Skin epidermis (tissue), 12 donors: ENCODE measurements around the gene FAM53A.
A peak's percentile ranks its signal among the peaks of the same experiment; 100 is the strongest.
"Not testable (repeated sequence)": the region's sequence is repeated elsewhere in the genome, so short reads cannot be mapped to it uniquely, and the experiment has no call there.

ENCODE experiments used
- H3K27ac ChIP-seq, 21 experiments: fragments of 200-600 bp; sonication (generic) in 11 of 21; one replicate each; pipeline ENCODE4 v1.5.0; 2020; ENCODE audit warnings: mild to moderate bottlenecking in 3 of 21, inconsistent platforms in 2 of 21, moderate library complexity in 2 of 21
- H3K4me3 ChIP-seq, 7 experiments: fragments of 200-600 bp; sonication (generic) in 2 of 7; one replicate each; pipeline ENCODE4 v1.5.0; 2020; ENCODE audit warnings: inconsistent platforms in 2 of 7, mild to moderate bottlenecking in 2 of 7, moderate library complexity in 1 of 7

The FAM53A gene

DNA sequence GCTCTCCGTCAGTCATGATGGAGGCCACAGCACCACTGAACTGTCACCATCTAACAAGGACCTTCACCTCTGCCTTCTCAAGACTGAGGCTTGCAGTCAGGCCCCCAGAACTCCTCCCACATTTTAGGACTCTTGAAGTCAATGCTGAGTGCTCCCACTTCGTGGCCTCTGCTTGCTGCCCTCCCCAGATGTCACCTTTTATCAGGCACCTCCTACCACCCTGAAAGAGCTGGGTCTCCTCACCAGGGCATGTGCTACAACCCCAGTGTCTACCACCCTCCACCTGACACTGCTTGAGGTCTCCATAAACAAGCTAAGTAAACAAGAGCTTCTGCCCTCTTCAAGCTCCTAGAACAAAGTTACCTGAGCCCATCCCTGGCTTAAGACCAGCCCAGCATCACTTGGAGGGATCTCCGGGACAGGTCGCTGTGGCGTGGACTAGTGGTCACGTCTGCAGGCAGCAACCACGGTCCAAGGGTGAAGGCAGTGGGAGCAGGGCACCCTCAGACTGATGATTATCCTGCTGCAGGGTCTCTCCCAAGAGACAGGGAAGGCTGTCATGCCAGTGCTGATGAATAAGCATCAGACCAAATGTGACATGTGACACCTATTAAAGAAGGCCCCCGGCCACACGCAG, 7.7 kb upstream of the FAM53A start:
- no peak overlapping the region for H3K27ac ChIP-seq

DNA sequence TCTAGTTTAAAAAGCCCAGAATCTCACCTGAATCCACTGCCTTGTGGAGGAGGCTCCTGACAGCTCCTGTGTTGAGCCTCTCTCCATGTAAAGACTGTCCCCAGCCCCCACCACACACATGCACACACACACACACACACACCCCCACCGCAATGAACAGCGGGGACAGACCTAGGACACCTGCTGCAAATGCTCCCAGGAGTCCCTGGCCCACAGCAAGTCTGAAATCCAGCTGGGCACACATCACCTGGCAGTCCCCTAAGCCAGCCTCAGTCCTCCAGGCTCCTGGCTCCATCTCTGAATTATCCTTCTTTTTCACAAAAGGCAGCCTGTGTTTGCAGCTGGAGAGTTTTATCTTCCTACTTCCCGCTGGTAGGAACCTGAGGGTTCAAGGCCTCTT, 6.6 kb upstream of the FAM53A start:
- Histone ChIP-seq H3K4me3 (no peak overlapping the region), H3K27ac (no peak overlapping the region)

More for the DNA sequence above, 7.7 kb upstream of the FAM53A start:
- H3K4me3 ChIP-seq: no peak overlapping the region

DNA sequence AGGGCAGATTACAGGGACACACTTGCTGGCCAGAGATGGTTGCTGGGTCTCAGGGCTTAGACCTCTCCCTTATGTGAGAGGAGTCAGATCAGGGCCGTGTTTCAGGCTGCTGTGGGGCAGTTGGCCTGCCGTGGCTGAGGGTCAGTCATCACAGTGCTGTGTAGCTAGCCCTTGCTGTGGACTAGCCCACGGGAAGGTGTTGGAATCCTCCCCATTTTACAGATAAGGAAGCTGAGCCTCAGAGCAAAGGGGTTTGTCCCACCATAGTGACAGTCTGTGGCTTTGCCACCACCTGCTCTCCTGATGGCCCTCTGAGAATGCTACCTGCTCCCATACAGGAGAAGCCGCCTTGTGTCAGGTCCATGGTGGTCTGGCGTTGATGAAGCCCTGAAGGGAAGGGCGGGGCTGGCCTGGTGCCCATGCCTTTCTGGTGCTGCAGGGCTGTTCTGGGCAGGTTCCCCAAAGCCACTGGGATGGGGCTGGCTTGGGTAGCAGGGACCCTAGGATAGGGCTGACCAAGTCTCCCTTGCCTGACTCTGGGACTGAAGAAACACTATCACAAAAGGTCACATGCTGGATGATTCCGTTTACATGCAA, 2.4 kb upstream of the FAM53A start:
- Histone ChIP-seq H3K27ac (no peak overlapping the region), H3K4me3 (no peak overlapping the region)

DNA sequence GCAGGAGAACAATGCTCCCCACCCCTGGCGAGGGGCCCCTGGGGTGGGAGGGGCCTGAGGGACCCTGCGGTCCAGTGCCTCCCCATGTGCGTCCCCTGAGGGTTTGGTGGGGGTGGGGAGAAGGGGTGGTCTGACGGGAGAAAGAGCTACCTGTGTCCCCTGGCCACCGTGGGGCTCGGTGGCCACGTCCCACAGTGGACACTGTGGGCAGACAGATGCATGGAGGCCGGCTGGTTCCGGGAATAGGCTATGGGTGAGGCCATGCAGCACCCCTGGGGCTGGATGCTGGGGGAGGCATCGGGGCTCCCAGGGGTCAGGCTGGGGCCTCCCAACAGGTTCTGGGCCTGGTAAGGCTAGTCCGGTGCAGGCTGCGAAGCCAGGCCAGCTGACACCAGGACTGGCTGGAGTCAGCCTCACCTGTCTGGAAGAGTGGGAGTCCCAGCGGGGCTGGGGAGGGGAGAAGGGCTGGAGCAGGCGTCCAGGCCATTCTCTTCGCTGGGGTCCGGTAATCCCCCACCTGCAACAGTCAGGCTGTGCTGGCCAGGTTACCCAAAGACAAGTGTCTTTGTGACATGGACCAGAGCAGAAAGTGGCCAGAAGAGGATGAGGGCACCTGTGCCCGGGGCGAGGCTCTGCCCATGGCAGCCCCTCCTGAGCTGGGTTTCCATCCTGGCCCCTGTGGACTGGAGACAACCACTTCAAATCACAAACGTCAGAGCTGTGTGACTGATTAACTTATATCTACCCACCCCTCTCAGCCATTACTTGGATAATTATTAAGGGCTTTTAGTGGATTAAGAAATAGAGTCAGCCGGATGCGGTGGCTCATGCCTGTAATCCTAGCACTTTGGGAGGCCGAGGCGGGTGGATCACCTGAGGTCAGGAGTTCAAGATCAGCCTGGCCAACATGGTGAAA, 1.4 kb upstream of the FAM53A start:
- Histone ChIP-seq H3K27ac (peak overlapping the region in 5 of 21 experiments; percentile 24 to 74 (median 71)), H3K4me3 (peak overlapping the region in 2 of 7 experiments; percentile 64 to 67)

DNA sequence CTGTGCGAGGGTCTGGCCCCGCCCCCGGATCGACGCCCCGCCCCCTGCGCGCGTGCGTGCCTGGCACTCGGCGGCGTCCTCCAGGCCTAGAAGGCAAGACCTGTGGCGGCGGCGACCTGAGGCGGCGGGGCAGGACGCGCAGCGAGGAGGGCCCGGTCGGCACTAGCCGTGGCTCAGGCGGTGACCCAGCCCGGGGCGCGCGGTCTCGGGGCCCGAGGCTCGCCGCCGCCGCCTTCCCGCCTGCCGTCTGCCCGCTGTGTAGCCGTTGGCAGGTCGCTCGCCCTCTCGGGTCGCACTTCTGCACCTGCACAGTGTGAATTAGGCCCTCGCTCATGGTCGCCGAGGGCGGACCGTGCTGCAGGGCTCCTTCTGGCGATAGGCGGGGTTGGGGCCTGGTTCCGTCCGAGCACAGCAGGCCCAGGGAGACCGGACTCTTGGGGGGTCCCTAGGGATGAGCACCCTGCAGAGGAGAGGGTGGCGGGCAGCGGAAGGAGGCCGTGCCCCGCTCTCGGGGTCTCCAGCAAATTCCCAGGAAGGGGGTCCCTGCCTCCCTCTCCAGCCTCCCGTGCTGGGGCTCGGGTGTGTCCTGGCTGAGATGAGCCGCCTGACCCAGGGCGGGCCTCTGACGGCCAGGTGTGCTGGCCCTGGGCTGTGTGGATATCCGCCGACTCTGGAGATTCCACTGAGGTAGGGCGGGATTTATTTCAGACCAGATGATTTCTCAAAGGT, 557 bp upstream of the FAM53A start:
- peak overlapping the region; percentile 33 to 67 (median 61) for H3K4me3 ChIP-seq
- H3K27ac ChIP-seq: peak overlapping the region in 10 of 21 experiments; percentile 24 to 74 (median 56)

DNA sequence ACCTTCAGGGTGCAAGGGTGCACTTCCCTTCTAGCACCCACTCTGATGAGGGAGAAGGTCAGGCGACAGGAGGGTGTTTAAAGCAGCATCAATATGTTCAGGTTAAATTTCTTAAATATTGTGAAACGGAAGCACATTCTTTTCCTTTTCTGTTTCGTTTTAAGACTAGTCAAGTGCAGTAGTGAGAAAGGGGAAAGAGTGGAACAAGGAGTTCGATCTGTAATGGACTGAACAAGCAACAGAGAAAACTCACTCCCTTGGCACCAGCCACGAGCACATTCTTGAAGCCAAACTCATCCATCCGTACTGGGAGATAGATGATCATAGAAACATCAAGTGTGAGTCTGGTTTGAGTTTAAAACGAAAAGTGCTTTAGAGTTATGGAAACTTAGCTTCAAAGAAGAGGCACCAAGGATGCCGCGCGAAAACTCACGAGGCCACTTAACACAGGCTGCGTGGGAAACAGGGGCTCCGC, 815 bp downstream of the FAM53A start:
- Histone ChIP-seq H3K4me3 (peak overlapping the region; percentile 38 to 67 (median 61)), H3K27ac (peak overlapping the region in 19 of 21 experiments; percentile 44 to 89 (median 78))

DNA sequence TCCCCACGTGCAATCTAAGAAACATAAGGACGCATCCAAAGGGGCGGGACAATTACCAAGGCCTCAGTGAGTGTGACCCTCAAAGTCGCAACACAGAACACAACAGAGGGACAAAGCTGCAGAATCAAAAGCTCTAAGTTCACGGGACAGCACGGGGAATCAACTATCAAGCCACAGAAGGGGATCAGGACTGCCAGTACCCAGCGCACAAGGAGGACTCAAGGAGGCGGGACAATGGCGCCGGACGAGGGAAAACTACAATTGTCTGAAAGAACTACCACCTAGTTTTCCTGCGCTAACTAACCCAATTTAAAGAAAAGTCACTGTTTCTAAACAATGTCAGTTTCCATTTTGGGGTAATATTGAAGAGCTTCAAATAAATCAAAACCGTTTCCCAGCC, 1.3 kb downstream of the FAM53A start:
- H3K4me3 ChIP-seq: peak overlapping the region in 4 of 7 experiments; percentile 51 to 67 (median 64)

DNA sequence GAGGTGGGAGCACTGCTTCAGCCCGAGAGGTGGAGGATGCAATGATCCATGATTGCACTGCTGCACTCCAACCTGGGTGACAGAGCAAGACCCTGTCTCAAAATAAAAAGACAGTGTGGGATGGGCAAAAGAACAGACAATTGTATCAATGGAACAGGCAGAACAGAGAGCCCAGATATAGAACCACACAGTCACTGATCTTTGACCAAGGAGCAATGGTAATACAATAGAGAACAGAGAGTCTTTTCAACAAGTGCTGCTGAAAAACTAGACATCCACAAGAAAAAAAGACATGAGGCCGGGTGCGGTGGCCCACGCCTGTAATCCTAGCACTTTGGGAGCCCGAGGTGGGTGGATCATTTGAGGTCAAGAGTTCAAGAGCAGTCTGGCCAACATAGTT, 5.9 kb downstream of the FAM53A start:
- Histone ChIP-seq H3K4me3 (no peak overlapping the region), H3K27ac (no peak overlapping the region)

More for the DNA sequence above, 1.3 kb downstream of the FAM53A start:
- peak overlapping the region in 5 of 21 experiments; percentile 21 to 85 (median 78) for H3K27ac ChIP-seq

DNA sequence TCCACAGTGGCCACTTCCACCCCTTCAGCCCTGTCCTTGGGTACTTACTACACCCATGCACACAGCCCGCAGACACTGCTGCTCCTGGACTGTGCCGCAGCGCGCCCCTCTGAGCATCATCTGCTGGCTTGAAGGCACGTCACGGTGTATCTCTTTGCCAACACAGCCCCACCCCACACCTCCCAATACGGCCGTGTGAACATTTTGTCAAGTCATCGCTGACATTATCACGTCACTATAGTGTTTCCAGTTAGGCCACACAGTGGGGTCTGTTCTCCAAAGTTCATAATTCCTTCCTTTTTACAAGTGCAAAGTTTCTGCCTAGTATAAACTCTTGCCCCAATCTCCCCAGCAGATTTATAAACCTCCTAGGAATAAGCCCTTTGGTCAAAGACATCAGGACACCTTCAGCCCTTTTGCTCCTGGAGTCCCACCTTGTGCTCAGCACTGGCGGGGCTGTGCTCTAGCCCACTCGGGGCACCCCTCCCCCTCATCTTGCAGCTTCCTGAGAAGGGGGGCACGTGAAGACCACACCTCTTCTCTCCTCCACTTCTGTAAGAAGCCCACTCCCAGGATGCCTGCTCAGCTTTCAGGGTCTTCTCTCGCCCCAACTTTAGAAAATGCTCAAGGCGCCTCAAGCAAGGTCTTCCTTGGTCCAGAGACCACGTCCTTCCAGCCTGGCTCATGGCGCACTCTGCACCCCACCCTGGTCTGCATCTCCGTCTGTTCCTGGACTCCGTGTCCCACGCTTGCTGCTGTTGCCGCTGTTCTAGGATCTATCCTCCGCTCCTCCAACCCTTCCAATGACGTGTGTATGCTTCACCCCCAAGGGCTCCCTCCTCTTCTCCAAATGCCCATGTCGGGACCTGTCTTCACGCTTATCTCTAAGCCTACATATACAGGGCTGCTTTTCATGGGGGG, 7.2 kb downstream of the FAM53A start:
- H3K27ac ChIP-seq: no peak overlapping the region
- H3K4me3 ChIP-seq: no peak overlapping the region

DNA sequence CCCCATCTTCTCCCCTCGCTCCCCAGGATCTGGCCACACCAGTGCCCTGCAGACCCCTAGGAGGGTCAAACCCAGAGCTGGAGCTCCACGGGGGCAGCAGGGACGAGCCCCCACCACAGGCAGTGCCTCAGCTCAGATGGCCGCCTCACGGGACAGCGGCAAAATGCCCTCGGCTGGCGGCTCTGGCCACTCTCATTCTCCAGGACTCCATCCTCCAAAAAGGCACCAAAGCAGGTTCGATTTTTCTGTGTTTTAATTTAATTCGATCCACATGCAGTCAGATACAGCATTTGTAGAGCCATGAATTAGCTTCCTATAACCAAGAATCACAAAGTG, 8.3 kb downstream of the FAM53A start:
- H3K4me3 ChIP-seq: no peak overlapping the region
- H3K27ac ChIP-seq: no peak overlapping the region

DNA sequence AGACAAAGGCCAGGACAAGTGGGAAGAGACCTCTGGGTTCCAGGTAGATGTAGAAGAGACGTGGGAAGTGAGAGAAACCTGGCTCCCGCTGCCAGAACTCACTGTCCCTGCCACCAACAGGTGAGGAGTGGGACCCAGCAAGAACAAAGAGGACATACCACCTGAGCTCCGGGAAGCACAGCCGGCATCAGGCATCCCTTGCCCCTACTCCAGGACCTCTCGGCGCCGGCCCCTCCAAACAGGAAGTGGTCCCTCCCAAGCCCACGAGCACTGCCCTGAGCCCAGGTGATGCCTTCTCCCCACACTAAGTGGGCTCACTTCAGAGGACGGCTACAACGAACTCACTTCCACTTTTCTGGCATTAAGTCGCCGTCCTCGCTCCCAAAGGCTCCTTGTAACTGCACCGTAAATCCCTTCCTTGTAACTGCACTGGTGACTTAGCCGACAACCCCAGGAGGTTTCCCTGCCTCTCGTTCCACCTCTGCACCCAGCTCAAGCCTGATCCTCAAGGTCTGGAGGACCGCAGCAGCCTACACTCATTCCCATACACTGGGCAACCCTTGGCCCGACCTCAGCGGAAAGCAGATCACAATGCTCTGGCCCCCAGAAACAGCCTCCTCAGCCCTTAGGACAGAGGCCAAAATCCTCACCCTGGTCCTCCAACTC, 8.8 kb downstream of the FAM53A start:
- Histone ChIP-seq H3K27ac (no peak overlapping the region), H3K4me3 (no peak overlapping the region)

DNA sequence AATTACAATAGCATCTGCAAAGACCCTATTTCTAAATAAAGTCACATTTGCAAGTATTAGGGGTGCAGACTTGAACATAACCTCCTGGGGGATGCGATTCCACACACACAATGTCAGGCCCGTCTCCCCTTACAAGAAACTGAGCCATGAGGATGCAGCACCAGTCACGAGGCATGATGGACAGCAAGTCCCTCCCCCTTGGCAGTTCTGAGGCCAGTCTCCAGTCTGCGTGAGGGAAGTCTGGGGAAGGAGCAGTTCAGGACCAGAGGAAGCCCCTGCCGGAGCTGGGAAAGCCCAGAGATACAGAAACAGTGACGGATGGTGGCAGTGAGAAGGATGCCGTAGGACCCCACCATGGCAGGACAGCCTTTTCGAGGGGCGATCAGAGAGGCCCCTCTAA, 9.4 kb downstream of the FAM53A start:
- H3K4me3 ChIP-seq: no peak overlapping the region
- no peak overlapping the region for H3K27ac ChIP-seq

DNA sequence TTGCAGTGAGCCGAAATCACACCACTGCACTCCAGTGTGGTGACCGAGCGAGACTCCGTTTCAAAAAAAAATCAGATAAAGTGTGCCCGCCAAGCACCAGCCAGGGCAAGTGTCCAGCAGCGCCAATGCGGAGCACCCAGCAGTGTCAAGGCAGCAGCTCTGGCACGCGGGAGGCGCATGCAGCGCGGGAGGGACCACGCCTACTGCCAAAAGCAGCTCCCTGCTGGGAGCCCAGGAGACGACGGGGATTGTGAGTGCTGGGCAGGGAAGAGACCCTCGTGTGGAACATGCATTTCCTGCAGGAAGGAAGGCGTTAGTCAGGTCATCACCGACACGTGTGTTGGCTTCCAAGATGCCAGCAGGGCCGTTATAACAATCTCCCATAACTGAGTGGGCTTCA, 10.4 kb downstream of the FAM53A start:
- H3K27ac ChIP-seq: no peak overlapping the region
- no peak overlapping the region for H3K4me3 ChIP-seq

DNA sequence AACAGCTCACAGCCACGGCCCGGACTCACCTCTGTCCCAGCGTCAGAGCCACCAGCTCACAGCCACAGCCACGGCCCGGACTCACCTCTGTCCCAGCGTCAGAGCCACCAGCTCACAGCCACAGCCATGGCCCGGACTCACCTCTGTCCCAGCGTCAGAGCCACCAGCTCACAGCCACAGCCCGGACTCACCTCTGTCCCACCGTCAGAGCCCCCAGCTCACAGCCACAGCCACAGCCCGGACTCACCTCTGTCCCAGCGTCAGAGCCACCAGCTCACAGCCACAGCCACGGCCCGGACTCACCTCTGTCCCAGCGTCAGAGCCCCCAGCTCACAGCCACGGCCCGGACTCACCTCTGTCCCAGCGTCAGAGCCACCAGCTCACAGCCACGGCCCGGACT, 13.1 kb downstream of the FAM53A start:
- H3K27ac ChIP-seq, H3K4me3 ChIP-seq: not testable (repeated sequence)

DNA sequence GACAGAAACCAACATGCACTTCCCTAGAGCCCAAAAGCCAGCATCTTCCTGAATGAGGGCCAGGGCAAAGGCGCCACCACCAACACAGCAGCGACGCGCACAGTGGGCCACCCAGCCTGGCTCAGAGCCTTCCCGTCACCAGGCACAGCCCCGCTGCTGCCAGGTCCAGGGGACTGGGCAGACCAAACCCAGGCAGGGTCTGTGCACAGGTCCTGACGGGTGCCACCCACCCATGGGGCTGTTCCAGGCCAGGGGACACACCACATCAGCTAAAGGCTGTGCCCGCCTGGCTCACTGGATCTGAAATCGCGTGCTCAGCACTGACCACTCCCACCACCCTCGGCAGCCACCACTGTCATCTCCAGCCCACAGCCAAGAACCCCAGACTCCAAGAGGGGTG, 13.8 kb downstream of the FAM53A start:
- H3K4me3 ChIP-seq: no peak overlapping the region
- H3K27ac ChIP-seq: no peak overlapping the region

DNA sequence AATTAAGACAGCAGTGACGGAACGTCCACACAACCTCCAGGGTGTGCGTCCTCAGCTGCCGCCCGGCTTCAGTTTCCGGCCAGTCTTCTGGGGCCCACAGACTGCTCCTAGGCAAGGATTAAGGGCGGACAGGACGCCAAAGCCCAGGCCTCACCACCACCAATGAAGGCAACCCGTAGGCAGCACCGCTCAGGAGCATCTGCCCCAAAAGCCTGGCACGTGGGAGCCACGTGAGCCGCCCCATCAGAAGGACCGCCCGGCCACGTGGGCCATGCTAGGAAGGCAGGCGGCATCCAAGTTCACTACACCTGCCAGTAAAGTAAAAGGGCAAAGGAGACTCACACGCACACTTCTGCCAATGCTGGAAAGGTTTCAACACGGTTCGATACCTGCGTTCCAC, 14.3 kb downstream of the FAM53A start:
- Histone ChIP-seq H3K4me3 (no peak overlapping the region), H3K27ac (no peak overlapping the region)

DNA sequence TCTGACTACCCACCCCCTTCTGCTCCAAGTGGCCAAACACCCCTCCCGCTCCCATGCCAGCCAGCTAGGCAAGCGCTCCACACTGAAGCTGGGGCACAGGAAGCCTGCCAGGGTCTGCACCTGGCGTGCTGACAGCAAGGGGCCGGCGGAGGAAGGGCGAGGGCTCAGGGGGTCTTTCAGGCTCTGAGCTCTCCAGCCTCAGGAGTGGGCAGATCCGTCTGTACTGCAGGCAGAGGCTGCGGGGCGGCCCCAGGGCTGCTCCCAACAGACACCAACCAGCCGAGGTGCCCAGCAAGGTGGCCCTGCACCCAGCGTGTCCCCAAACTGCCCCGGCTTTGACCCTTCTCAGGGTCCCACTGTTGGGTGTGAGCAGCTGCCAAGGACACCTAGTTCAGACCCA, 14.8 kb downstream of the FAM53A start:
- no peak overlapping the region for H3K27ac ChIP-seq
- H3K4me3 ChIP-seq: no peak overlapping the region

DNA sequence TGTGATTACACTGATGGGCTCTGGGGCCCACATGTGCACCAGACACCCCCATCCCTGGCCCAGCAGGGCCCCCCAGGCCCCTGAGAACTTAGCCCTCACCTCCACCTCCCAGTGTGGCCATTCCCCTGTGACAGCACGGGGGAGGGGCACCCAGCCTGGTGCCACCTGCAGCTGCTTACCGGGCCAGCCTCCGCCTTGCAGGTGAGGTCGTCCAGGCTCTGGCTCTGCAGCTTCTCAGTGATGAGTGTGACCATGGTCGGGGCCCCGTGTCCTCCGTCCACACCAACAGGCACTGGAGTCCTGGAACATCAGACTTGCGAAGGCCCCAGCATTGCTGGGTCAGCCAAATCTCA, 15.6 kb downstream of the FAM53A start:
- H3K27ac ChIP-seq: no peak overlapping the region
- H3K4me3 ChIP-seq: no peak overlapping the region

DNA sequence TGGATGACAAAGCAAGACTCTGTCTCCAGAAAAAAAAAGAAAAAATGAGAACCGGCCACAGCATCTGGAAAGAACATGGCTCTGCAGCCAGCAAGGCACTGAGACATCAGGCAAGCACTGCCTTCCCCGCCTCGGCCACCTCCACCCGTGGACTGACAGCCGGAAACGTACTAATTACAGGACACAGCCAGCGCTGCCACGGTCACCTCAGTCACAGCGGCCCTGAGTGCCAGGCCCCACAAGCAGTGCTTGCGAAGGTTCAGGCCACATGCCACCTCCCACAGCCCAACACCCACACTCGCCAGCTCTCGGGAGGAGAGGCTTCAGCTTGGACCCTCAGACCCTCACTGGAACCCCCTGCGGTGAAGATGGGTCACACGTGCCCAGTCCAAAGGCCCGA, 16.8 kb downstream of the FAM53A start:
- H3K4me3 ChIP-seq: no peak overlapping the region
- H3K27ac ChIP-seq: no peak overlapping the region
